ENCODE results near the gene NUBP2.

Gene NUBP2

GRCh38 chr16:1758923-1759322 is 23.8 kb upstream of the NUBP2 start:
- DNase-seq = no peak

GRCh38 chr16:1759511-1759910 is 23.2 kb upstream of the NUBP2 start:
- no peak for DNase-seq

- no peak for DNase-seq
These were observed 21.8 kb upstream of the NUBP2 start for GRCh38 chr16:1760911-1761310.

- DNase-seq = no peak
These were observed 21.0 kb upstream of the NUBP2 start for GRCh38 chr16:1761751-1762150.

GRCh38 chr16:1762196-1762878 is 20.4 kb upstream of the NUBP2 start:
- DNase-seq = no peak

- peak in 2 of 58 donors; percentile 31 to 36 for DNase-seq
These were observed 19.8 kb upstream of the NUBP2 start for GRCh38 chr16:1762879-1763520.

- DNase-seq = peak in 4 of 58 donors; percentile 11 to 45 (median 29)
These were observed 18.9 kb upstream of the NUBP2 start for GRCh38 chr16:1763521-1764511.

GRCh38 chr16:1764971-1765370 is 17.8 kb upstream of the NUBP2 start:
- DNase-seq = no peak

GRCh38 chr16:1765826-1766225 is 16.9 kb upstream of the NUBP2 start:
- no peak for DNase-seq

GRCh38 chr16:1766231-1766630 is 16.5 kb upstream of the NUBP2 start:
- DNase-seq = no peak

GRCh38 chr16:1766701-1767100 is 16.1 kb upstream of the NUBP2 start:
- DNase-seq = no peak

- DNase-seq = no peak
These were observed 15.4 kb upstream of the NUBP2 start for GRCh38 chr16:1767116-1767994.

GRCh38 chr16:1768061-1768766 is 14.5 kb upstream of the NUBP2 start:
- no peak for DNase-seq

- DNase-seq = peak in 1 of 58 donors; percentile 15
These were observed 13.9 kb upstream of the NUBP2 start for GRCh38 chr16:1768767-1769401.

GRCh38 chr16:1769402-1770300 is 13.1 kb upstream of the NUBP2 start:
- peak in 10 of 58 donors; percentile 37 to 71 (median 64) for DNase-seq

- peak in 54 of 58 donors; percentile 10 to 75 (median 58) for DNase-seq
These were observed 12.2 kb upstream of the NUBP2 start for GRCh38 chr16:1770328-1771187.

GRCh38 chr16:1771188-1771863 is 11.4 kb upstream of the NUBP2 start, which contains the start of gene NME3:
TSS of gene NME3 (minus strand) at chr16:1771543. CDS start at chr16:1771534, 9 bp downstream.
- peak in 52 of 58 donors; percentile 21 to 82 (median 56) for DNase-seq
